Superior temporal gyrus (tissue), 1 donor: ENCODE data around the gene PAH.
"Not testable (repeated sequence)": the region's sequence is repeated elsewhere in the genome, so short reads cannot be mapped to it uniquely, and the experiment has no call there.

Experiments
- DNase-seq: peaks from one replicate; pipeline ENCODE4 v3.0.0-alpha.2; 2016; ENCODE audit errors: extremely low spot score

Gene PAH

DNA sequence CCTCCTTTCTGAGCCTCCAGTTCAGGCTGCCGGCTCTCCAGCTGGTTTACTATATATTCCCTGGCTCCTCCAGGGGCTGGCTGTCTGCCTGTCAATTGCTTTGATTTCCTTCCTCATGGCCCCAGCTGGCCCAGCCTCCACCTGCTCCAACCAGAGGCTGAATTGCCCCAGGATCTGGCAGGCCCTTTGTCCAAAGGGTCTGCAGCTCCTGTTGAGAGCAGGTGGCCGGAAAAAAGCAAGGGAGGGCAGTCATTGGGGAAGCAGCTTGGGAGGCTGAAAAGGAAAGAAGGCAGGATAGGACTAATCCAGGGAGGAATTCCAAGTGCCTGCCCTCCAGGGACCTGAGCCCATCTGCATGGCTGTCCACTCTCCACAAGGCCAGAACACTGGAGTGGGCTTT is 25.3 kb downstream of the PAH start:
- DNase-seq = no peak

DNA sequence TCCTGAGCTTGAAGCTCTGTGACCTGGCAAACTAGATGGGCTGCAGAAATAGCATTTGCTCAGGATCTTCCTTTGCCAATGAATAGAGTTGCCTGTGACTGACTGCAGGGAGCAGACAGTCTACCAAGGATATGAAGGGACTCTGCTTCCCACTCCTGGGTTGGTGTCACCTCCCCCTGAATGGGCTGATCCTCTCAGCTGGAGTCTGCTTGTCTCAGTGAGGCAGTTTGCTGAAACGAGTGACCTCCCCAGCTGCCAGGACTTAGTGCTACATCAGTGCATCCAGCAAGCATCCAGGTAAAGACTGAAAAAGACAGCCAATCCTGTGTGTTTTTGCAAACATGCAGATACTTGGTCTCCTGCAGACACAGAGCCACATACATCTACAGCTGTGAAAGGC is 28.5 kb downstream of the PAH start:
- DNase-seq = no peak

DNA sequence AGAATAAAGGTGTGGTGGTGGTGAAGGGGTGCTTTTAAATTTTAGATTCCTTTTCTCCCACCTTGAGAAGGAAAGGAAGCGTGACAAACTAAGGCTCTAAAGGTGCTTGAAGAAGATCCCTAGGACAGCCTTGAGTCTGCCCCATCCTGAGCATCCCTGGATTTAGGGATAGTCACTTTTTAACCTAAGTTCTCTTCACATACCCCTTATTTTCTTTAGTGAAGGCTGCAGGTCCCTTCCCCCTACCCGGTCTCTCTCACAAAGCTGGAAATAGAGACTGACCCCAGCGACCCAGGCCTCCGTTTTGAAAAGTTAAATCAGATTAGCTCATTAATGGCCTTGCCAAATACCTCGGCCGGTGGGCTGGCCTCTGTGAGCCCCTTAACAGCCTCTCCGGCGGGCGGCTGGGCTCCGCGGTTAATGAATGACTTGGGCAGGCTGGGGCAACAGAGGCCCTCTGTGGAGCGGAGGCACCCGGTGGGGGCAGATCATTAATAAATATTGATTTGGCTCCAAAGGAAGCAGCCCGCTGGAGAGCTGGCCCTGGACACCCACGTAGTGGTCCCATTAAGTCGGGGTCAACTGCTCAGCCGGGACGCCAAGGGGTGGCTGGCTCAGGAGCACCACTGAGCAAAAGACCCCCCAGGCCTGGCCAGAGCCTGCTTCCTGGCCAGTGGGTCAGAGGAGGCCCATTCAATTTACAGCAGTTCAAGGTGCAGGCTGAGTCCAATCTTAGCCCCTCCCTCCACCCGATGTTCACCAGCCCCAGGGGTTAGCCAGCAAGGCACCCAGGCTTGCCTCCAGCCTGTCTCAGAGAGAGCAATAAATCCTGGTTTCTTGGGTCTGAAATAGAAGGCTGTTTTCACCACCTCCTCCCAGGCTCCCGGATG is 31.8 kb downstream of the PAH start:
- no peak for DNase-seq

DNA sequence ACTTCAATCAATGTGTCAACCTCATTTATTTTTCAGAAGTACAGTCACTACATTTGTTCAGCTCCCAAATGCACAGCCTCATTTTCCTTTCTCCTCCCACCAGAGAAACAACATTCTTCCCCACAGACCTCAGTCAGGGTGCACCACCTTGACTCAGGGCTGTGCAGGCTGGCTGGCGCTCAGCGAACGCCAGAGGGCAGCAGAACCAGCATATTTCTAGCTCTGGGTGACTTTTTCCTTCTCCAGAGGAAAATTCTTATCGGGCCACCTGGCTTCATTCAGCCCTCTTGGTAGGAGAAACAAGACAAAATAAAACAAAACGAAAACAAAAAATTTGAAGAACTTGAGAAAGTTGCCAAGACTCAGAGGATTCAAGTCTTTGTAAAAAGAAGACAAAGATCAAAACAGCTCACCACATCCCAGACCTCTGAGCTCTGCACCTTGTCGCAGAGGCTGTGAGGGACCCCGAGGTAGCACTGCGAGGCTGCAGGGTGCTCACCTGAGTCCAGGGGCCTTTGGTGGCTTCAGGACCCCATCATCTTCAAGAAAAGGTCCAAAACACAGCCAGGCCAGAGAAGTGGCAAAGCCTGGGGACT is 33.7 kb downstream of the PAH start:
- DNase-seq = peak; percentile 80

DNA sequence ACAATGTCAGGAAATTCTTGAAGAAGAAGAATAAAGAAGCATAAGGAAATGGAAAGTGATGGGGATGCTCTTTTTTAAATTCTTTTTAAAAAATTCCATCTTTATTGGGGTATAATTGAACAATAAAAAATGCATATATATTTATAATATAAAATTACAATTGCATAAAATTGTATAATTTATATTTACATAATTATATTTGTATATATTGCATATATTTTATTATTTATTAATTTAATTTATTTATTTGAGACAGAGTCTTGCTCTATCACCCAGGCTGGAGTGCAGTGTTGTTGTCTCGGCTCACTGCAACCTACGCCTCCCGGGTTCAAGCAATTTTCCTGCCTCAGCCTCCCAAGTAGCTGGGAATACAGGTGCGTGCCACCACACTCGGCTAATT is 36.3 kb downstream of the PAH start:
- no peak for DNase-seq

DNA sequence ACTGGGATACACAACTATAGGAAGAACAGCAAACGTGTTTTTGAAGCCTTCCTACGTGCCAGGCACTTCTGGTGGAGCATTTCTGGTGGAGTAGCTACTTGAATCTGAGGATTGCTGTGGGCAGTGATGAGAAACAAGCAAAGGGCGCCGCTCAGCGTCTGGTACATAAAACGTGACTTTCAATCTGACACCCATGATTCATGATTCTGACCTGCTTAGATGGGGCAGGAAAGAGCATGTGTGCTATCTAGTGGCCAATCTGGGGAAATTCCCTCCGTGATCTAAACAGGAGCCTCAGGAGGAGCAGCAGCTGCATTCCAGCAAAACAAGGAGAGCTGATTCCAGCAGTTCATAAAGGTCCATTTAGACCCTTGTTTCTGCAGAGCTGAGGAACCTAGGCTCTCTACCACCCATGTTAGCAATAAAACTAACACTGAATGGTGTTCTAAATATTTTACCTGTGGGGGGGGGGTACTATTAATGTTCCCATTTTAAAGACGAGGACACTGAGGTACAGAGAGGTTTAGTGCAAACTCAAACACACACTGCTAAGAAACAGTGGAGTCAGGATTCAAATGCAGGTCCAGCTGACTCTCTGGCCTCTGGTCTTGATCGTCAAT is 37.8 kb downstream of the PAH start:
- DNase-seq = peak; percentile 82

- no peak for DNase-seq
Observed at GRCh38 chr12:102876883-102877282, 40.2 kb downstream of the PAH start.

GRCh38 chr12:102874819-102875218 is 42.2 kb downstream of the PAH start:
- DNase-seq = peak; percentile 14

- DNase-seq = no peak
Observed at GRCh38 chr12:102873077-102873476, 44.0 kb downstream of the PAH start.

- no peak for DNase-seq
Observed at GRCh38 chr12:102871014-102871413, 46.0 kb downstream of the PAH start.

GRCh38 chr12:102869571-102869970 is 47.5 kb downstream of the PAH start:
- no peak for DNase-seq

DNA sequence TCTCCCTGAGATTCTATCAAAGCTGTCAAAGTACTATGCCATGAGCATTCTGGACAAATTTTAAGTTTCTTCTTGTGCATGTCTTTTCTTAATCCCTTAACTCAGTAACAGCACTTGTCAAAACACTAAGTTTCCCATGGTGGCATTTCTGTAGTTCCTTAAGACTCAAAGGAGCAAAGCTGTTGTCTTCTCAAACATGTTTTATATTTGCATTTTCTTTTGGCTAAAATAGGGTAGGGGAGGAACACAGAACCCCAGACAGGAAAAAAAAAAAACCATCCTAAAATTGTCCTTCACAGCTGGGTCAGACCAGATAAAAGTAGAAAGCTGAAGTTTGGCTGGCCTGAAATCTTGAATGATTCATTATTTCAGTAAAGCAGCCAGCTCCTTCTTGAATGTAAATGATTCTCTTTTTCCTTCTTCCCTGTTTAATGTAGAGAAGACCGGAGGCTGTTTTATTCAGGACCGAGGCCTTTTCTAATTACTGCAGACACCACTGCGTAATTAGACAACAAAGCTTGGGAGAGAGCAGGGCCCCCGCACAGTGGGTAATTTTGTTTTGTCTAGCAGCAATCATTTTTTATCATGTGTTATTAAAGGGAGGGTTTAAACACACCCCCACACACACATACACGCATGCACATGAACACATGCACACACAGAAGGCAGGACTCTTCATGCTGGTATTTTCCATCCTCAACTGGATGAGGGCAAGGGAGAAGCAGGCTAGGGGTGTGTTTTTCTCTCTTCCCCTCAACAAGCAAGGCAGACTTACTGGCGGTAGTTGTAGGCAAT is 51.0 kb downstream of the PAH start:
- DNase-seq = peak; percentile 26

- no peak for DNase-seq
Observed at GRCh38 chr12:102862486-102862885, 54.6 kb downstream of the PAH start.

- no peak for DNase-seq
Observed at GRCh38 chr12:102851246-102851645, 65.8 kb downstream of the PAH start.

DNA sequence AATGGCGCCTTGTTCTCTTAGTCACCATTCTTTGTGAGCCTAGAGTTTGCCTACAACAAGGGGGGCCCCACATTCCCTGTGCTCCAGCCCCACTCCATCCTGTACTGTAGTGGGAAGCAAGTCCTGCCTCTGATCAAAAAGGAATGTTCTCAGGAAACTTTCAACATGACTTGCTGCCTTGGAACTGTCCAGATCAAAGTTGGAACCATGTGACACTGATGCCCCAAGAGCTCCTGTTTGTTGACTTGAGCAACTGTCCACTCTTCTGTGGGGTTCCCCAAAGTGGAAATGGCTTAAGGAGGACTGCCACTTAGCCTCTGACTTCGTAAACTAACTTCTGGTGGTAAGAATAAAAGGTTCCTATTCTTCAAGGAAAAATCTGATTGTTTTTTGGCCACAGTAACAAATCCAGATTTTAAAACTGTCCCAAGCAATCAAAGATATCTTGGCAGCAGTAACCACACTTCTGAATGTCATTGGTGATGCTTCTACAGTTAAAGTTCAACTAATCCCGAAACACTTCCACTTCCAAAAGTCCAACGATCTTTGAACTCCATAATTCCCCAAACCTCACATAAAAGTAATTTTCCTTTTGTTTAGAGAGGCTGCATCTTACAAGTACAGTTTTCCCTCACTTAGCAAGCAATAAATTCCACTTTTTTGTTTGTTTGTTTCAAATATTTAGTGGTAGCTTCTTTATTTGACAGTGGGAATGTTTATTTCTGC is 67.2 kb downstream of the PAH start:
- DNase-seq = no peak

DNA sequence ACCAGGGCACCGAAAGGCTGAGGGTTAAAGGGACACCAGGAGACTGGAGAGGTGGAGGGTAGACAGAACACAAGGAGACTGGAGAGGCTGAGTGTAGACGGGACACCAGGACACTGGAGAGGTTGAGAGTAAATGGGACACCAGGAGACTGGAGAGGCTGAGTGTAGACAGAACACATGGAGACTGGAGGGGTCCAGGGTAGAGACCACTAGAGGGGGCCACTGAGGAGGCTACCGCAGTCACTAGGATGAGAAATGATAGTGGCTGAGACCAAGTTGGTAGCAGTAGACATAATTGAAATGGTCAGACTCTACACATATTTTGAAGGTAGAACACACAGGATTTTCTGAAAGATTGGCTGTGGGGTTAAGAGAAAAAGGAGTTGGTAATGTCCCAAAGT is 68.2 kb downstream of the PAH start:
- no peak for DNase-seq

- no peak for DNase-seq
Observed at GRCh38 chr12:102847131-102847530, 69.9 kb downstream of the PAH start.

GRCh38 chr12:102833687-102834441 is 83.2 kb downstream of the PAH start:
- no peak for DNase-seq

GRCh38 chr12:102832826-102833225 is 84.2 kb downstream of the PAH start:
- not testable (repeated sequence) for DNase-seq

GRCh38 chr12:102824218-102824835 is 92.7 kb downstream of the PAH start:
- no peak for DNase-seq
